HG03469 (cell line): ENCODE data around the gene ACAD8.

Experiments used
- ATAC-seq: cut with Tn5 transposase; IDR thresholded peaks from one replicate; pipeline ENCODE4 v1.9.1; 2021; ENCODE audit warnings: mild to moderate bottlenecking, moderate library complexity, moderate number of reproducible peaks; ENCODE audit not compliant: unreplicated experiment

ACAD8 gene

GRCh38 chr11:134253188-134253993 lies at the start of gene ACAD8, which contains the start of gene THYN1:
Gene ACAD8, plus strand, starts transcription at chr11:134253568. Its CDS starts 33 bp downstream, at chr11:134253601.
Gene THYN1, minus strand, starts transcription at chr11:134253352. Its CDS starts 470 bp downstream, at chr11:134252882.
- ATAC-seq: peak; percentile 99

GRCh38 chr11:134205729-134206128 lies 47.6 kb upstream of the ACAD8 start:
- no peak for ATAC-seq

GRCh38 chr11:134206185-134206584 lies 47.2 kb upstream of the ACAD8 start:
- no peak for ATAC-seq

GRCh38 chr11:134207538-134208239 lies 45.7 kb upstream of the ACAD8 start:
- no peak for ATAC-seq

- ATAC-seq: no peak
These were observed 37.5 kb upstream of the ACAD8 start for GRCh38 chr11:134215836-134216235.

GRCh38 chr11:134216816-134217215 lies 36.6 kb upstream of the ACAD8 start:
- ATAC-seq: no peak

GRCh38 chr11:134223121-134223520 lies 30.2 kb upstream of the ACAD8 start:
- no peak for ATAC-seq

- peak; percentile 60 for ATAC-seq
These were observed 29.3 kb upstream of the ACAD8 start, which contains the start of the genes NCAPD3 and VPS26B for GRCh38 chr11:134223836-134224709. Gene NCAPD3, minus strand, starts transcription at chr11:134223967. Its CDS starts 41 bp downstream, at chr11:134223926. Gene VPS26B, plus strand, starts transcription at chr11:134224671. Its CDS starts 452 bp downstream, at chr11:134225123.

GRCh38 chr11:134224710-134225664 lies 28.4 kb upstream of the ACAD8 start:
- ATAC-seq: peak; percentile 7

GRCh38 chr11:134226806-134227325 lies 26.5 kb upstream of the ACAD8 start:
- ATAC-seq: no peak

GRCh38 chr11:134228625-134229024 lies 24.7 kb upstream of the ACAD8 start:
- ATAC-seq: peak; percentile 37

GRCh38 chr11:134229126-134229790 lies 24.1 kb upstream of the ACAD8 start:
- no peak for ATAC-seq

- no peak for ATAC-seq
These were observed 23.0 kb upstream of the ACAD8 start for GRCh38 chr11:134230339-134230738.

- ATAC-seq: no peak
These were observed 21.3 kb upstream of the ACAD8 start for GRCh38 chr11:134231958-134232659.

GRCh38 chr11:134233729-134234179 lies 19.6 kb upstream of the ACAD8 start:
- no peak for ATAC-seq

GRCh38 chr11:134235399-134235798 lies 18.0 kb upstream of the ACAD8 start:
- ATAC-seq: no peak

GRCh38 chr11:134236834-134237556 lies 16.4 kb upstream of the ACAD8 start:
- no peak for ATAC-seq

GRCh38 chr11:134237557-134237922 lies 15.8 kb upstream of the ACAD8 start:
- ATAC-seq: no peak
